SK-N-DZ (cell line): ENCODE results near the gene ZNF318.

Source experiments
- small RNA-seq, 2 experiments: library from RNA; depleted of rRNA; stranded (forward); fragments of <200 nt; gene quantifications; one replicate each; pipeline ENCODE3, GENCODE V24; 2014

ZNF318 gene

Small RNAs within 50 kb of the gene (small RNA-seq; reads per million reads assigned to genes)
- gene AL590383.1 (0 reads per million in 2 experiments), gene RPL12P47 (0 reads per million in 2 experiments)
